ENCODE measurements around the gene RSRC2. TPM values are rescaled to one million over a fixed set of nuclear protein-coding genes. Genes with fewer than 3 reads are reported as not detected.

RSRC2 gene
- total and polyA plus RNA-seq, 9 of the 15 experiments (the other 6 are each of a cell fraction or from before 2014, with no cell fraction given), result 52.6 to 123 (median 80.3) TPM

GRCh38 chr12:122523280-122523679, 3.5 kb downstream of the RSRC2 start (continued):
- TF ChIP-seq FOXK2 (conservative IDR thresholded peaks at IDR 0.05 in 1 of 2, IDR thresholded peaks at IDR 0.05 in 1 of 2; ENCODE audit: low read depth in 2 of 2) (no peak), CEBPB (tag; IDR thresholded peaks at IDR 0.05) (peak; percentile 92), DDX20 (tag; IDR thresholded peaks at IDR 0.05; ENCODE audit: low read depth) (no peak), THAP7 (CRISPR knock-in tag; IDR thresholded peaks at IDR 0.05) (no peak), TAF9B (IDR thresholded peaks at IDR 0.05; ENCODE audit: partially characterized antibody) (no peak), CCNT2 (IDR thresholded peaks at IDR 0.05; ENCODE audit: borderline replicate concordance, extremely low read depth, insufficient read length, low read depth, low read length) (no peak), MYC (IDR thresholded peaks at IDR 0.05; ENCODE audit: low read depth, low read length) (peak; percentile 55; the same call in 1 of the 2 replicates), MYC (CRISPR knock-in tag; IDR thresholded peaks at IDR 0.05; ENCODE audit: borderline replicate concordance, low read depth) (no peak), CEBPG (CRISPR knock-in tag; IDR thresholded peaks at IDR 0.05) (peak; percentile 88), CEBPG (tag; conservative IDR thresholded peaks at IDR 0.05 in 1 of 2, IDR thresholded peaks at IDR 0.05 in 1 of 2) (peak in 1 of 2 experiments; percentile 66; a peak in 3 of 4 replicates), NUFIP1 (IDR thresholded peaks at IDR 0.05; ENCODE audit: partially characterized antibody) (no peak)

GRCh38 chr12:122520676-122521075, 6.1 kb downstream of the RSRC2 start:
- Histone ChIP-seq H3K27me3 (ENCODE audit: control insufficient read depth in 2 of 2, insufficient read depth in 2 of 2, low read length in 2 of 2) (no peaks in the 10 kb centered on the region), H3K9me1 (ENCODE audit: control insufficient read depth, insufficient read depth, low read length) (no peaks in the 10 kb centered on the region), H3K4me1 (replicated peaks in 1 of 2; ENCODE audit: control insufficient read depth in 2 of 2, insufficient read depth in 2 of 2, low read length in 2 of 2) (peaks cover 4 to 16% of the 10 kb centered on the region in 2 experiments; a peak in 3 of 5 replicates), H3K4me3 (no peak overlapping the region), H4K20me1 (replicated peaks; ENCODE audit: control insufficient read depth, insufficient read depth, low read length) (peaks cover 37% of the 10 kb centered on the region), H3K9ac (ENCODE audit: insufficient read depth in 1 of 2, low read depth in 2 of 2, low read length in 2 of 2) (no peak overlapping the region), H3K27ac (ENCODE audit: extremely low read depth, low read depth, low read length) (no peak overlapping the region), H3K9me3 (replicated peaks; ENCODE audit: control insufficient read depth, insufficient read depth, low read depth, low read length) (no peaks in the 10 kb centered on the region), H3K36me3 (ENCODE audit: control insufficient read depth, insufficient read depth, low read length) (peaks cover 95% of the 10 kb centered on the region), H3K4me2 (ENCODE audit: insufficient read depth, low read length) (no peak overlapping the region), H3K79me2 (ENCODE audit: control insufficient read depth, insufficient read depth, low read length) (peaks cover 95% of the 10 kb centered on the region), H2AFZ (ENCODE audit: low read depth, low read length) (no peak overlapping the region)
- CTCF ChIA-PET (ENCODE audit: low intra/inter-chr PET ratio), result no interaction called here
- WGBS (ENCODE audit: insufficient coverage, low coverage, missing lambda C conversion rate), result 93% methylated on average over 4 of the region's 4 CpGs
- DNase-seq (ENCODE audit: extremely low read depth in 1 of 4, low spot score in 3 of 4) (no peak), ATAC-seq (no peak), FAIRE-seq (no peak)
- intact Hi-C loops (cut with micrococcal nuclease), result no loop called here
- POLR2A ChIA-PET, result interaction anchor here (1.3 to 6.4 kb wide), 5 partner anchors 10 to 120 kb away, joined by 3 to 73 read pairs (median 5); partner anchors contain the start of gene ZCCHC8
- TF ChIP-seq ZNF197 (CRISPR knock-in tag; IDR thresholded peaks at IDR 0.05; ENCODE audit: low read depth) (no peak), ZHX1 (conservative IDR thresholded peaks at IDR 0.05; ENCODE audit: low read length) (no peak), ZNF740 (CRISPR knock-in tag; IDR thresholded peaks at IDR 0.05) (no peak), ZNF740 (tag; IDR thresholded peaks at IDR 0.05) (no peak), SRF (CRISPR knock-in tag; IDR thresholded peaks at IDR 0.05) (no peak)
- BruUV-seq (replicated peaks), result no TSS peak
- in situ Hi-C loops (cut with MboI), result no loop called here

All from K562 (cell line).